ENCODE measurements around the gene NUP214. TPM values are rescaled to one million over a fixed set of nuclear protein-coding genes. Genes with fewer than 3 reads are reported as not detected.

Gene NUP214
- total and polyA plus RNA-seq, 2 of the 8 experiments (the other 6 are each of a cell fraction or from before 2014, with no cell fraction given) = 28.6 to 50.2 TPM

DNA sequence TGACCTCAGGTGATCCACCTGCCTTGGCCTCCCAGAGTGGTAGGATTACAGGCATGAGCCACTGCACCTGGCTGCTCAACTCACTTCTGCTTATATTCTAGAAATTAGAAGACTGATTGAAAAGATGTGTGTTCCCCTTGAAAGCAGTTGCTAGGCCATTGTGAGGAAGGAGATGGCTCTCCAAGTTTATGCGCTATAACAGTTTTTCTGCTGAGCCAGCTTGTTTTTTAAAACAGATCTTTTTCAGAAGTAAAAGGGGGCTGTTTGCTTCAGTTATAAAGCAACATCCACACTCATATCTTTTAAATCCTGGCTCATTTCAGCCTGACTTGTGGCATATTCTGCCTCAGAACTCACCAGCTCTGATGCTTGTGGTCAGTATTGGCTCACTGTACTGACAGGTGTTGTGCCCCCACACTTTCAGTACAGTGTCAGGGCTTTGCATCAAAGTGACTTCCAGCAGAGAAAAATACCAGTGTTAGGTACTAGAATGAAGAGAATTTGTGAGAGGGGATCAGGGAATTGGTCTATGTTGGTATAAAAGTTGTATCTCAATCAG, 49.4 kb downstream of the NUP214 start:
- Histone ChIP-seq H4K20me1 (replicated peaks in 1 of 2; ENCODE audit: control insufficient read depth in 1 of 2, insufficient read depth in 2 of 2, low read length in 2 of 2) (peaks cover 1% of the 10 kb centered on the region in 2 experiments), H3K18ac (ENCODE audit: extremely low read depth, low read length) (no peak overlapping the region), H2AFZ (ENCODE audit: low read length) (no peak overlapping the region), H2BK5ac (ENCODE audit: low read depth, low read length) (no peak overlapping the region), H3K14ac (ENCODE audit: insufficient read length) (no peak overlapping the region), H2BK20ac (ENCODE audit: low read length) (no peak overlapping the region), H3K9me3 (ENCODE audit: insufficient read depth in 2 of 2, low read depth in 1 of 2, low read length in 1 of 2) (no peaks in the 10 kb centered on the region), H3K23me2 (ENCODE audit: low read depth, low read length) (no peaks in the 10 kb centered on the region), H4K8ac (ENCODE audit: extremely low read depth, insufficient read depth, low read length) (no peak overlapping the region), H3K56ac (replicated peaks; ENCODE audit: insufficient read length, low read depth, low read length) (no peak overlapping the region), H2BK120ac (replicated peaks; ENCODE audit: low read depth, low read length) (no peak overlapping the region), H3K4me2 (ENCODE audit: insufficient read depth in 1 of 2, low read depth in 2 of 2, low read length in 2 of 2) (no peak overlapping the region), H3K36me3 (ENCODE audit: control insufficient read depth in 2 of 4, insufficient read depth in 4 of 4, low read length in 3 of 4) (peaks cover 7 to 33% (median 23%) of the 10 kb centered on the region in 4 experiments), H3K27me3 (replicated peaks in 1 of 4; ENCODE audit: control insufficient read depth in 3 of 4, extremely low read depth in 1 of 4, insufficient read depth in 3 of 4, low read length in 3 of 4) (no peaks in the 10 kb centered on the region), H4K91ac (replicated peaks; ENCODE audit: insufficient read length, low read length) (no peak overlapping the region), H3K4me1 (replicated peaks in 1 of 4; ENCODE audit: control insufficient read depth in 3 of 4, insufficient read depth in 4 of 4, low read length in 3 of 4) (no peaks in the 10 kb centered on the region), H3K4ac (replicated peaks; ENCODE audit: insufficient read length, low read depth, low read length) (no peak overlapping the region), H3K23ac (ENCODE audit: insufficient read length) (no peak overlapping the region), H2BK15ac (ENCODE audit: low read length) (no peak overlapping the region), H4K5ac (ENCODE audit: insufficient read length, low read depth, low read length) (no peak overlapping the region), H3K79me2 (ENCODE audit: control insufficient read depth in 1 of 2, insufficient read depth in 2 of 2, low read length in 2 of 2) (no peaks in the 10 kb centered on the region), H2AK5ac (ENCODE audit: low read depth, low read length) (no peak overlapping the region), H2BK12ac (ENCODE audit: low read depth, low read length) (no peak overlapping the region), H3K27ac (ENCODE audit: low read depth, low read length) (no peak overlapping the region), H3K4me3 (ENCODE audit: extremely low read depth in 1 of 4, insufficient read depth in 2 of 4, low read depth in 3 of 4, low read length in 4 of 4) (no peak overlapping the region), H3K9ac (replicated peaks in 1 of 4; ENCODE audit: extremely low read depth in 1 of 4, low read depth in 3 of 4, low read length in 3 of 4) (no peak overlapping the region), H3K79me1 (ENCODE audit: low read depth, low read length) (no peaks in the 10 kb centered on the region)
- FAIRE-seq = no peak
- 94% methylated on average over 1 of the region's 1 CpG; no CpG with 5 or more reads in 1 of the 2 experiments for WGBS, 2 experiments (ENCODE audit: extremely low coverage in 1 of 2, insufficient coverage in 1 of 2, insufficient read length in 1 of 2, insufficient replicate concordance in 2 of 2, low coverage in 1 of 2, low lambda C conversion rate in 2 of 2, missing lambda C conversion rate in 1 of 2)
- no peak for DNase-seq (ENCODE audit: low read depth in 1 of 2, low spot score in 2 of 2)
- POLR2A ChIA-PET (ENCODE audit: partially characterized antibody) = interaction anchor here (0.6 kb wide), 1 partner anchor 39 kb away, joined by 3 read pairs; no protein-coding TSS in a partner anchor
- CTCF ChIA-PET (ENCODE audit: partially characterized antibody) = interaction anchor here (0.6 to 11.4 kb wide), 5 partner anchors 10 to 160 kb away, joined by 3 to 120 read pairs (median 3); no protein-coding TSS in a partner anchor
- no peak for TF ChIP-seq POLR2AphosphoS5 (IDR thresholded peaks at IDR 0.05; ENCODE audit: low read depth, low read length)
- no peak for TF ChIP-seq CBX8 (IDR thresholded peaks at IDR 0.05; ENCODE audit: borderline replicate concordance, low read depth, low read length)
- no peak for TF ChIP-seq EZH2 (IDR thresholded peaks at IDR 0.05; ENCODE audit: low read depth, low read length, severe bottlenecking)
- no peak for TF ChIP-seq HDAC2 (IDR thresholded peaks at IDR 0.05; ENCODE audit: borderline replicate concordance in 1 of 2, low read depth in 2 of 2, low read length in 2 of 2)
- TF ChIP-seq CREB1 (IDR thresholded peaks at IDR 0.05) = no peak
- no peak for TF ChIP-seq KDM5A (IDR thresholded peaks at IDR 0.05; ENCODE audit: low read length)
- TF ChIP-seq SP4 (IDR thresholded peaks at IDR 0.05; ENCODE audit: low read length) = no peak
- TF ChIP-seq POU5F1 (IDR thresholded peaks at IDR 0.05; ENCODE audit: low read depth, low read length) = no peak
- TF ChIP-seq RXRA (IDR thresholded peaks at IDR 0.05; ENCODE audit: insufficient read depth, low read depth, low read length) = no peak
- TF ChIP-seq TAF1 (IDR thresholded peaks at IDR 0.05; ENCODE audit: low read depth, low read length) = no peak
- TF ChIP-seq, protein P1, sequence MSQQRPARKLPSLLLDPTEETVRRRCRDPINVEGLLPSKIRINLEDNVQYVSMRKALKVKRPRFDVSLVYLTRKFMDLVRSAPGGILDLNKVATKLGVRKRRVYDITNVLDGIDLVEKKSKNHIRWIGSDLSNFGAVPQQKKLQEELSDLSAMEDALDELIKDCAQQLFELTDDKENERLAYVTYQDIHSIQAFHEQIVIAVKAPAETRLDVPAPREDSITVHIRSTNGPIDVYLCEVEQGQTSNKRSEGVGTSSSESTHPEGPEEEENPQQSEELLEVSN (IDR thresholded peaks at IDR 0.05) = no peak
- no peak for TF ChIP-seq SRF (IDR thresholded peaks at IDR 0.05; ENCODE audit: low read depth, low read length)

Data from H1 (cell line).